Epithelial cell of proximal tubule (primary cell): ENCODE data around the gene REXO1. TPM values are rescaled to one million over a fixed set of nuclear protein-coding genes. Genes with fewer than 3 reads are reported as not detected.

Source experiments
- DNase-seq: peaks from one replicate; pipeline ENCODE4 v3.0.0-alpha.2; 2011; ENCODE audit warnings: low read depth
- H3K4me3 ChIP-seq: 2 replicates; pipeline ENCODE4 v1.5.1; 2011; ENCODE audit warnings: low read depth, mild to moderate bottlenecking, low read length
- CTCF ChIP-seq: conservative IDR thresholded peaks from 2 replicates; pipeline ENCODE4 v1.5.1; 2012; ENCODE audit warnings: low read depth, mild to moderate bottlenecking, low read length
- total RNA-seq: library from RNA; depleted of rRNA; stranded (reverse); fragments of >200 nt; gene quantifications from 2 replicates; pipeline ENCODE4 v1.2.3, GENCODE V29; 2015

REXO1 gene
- total RNA-seq, 1 donor from 2014 or later: 18.4 TPM

- peak; percentile 72 for TF ChIP-seq CTCF
- peak; percentile 78 for DNase-seq
- peak overlapping the region; percentile 75 for H3K4me3 ChIP-seq
Observed at GRCh38 chr19:1812426-1813191, 35.7 kb downstream of the REXO1 start.

DNA sequence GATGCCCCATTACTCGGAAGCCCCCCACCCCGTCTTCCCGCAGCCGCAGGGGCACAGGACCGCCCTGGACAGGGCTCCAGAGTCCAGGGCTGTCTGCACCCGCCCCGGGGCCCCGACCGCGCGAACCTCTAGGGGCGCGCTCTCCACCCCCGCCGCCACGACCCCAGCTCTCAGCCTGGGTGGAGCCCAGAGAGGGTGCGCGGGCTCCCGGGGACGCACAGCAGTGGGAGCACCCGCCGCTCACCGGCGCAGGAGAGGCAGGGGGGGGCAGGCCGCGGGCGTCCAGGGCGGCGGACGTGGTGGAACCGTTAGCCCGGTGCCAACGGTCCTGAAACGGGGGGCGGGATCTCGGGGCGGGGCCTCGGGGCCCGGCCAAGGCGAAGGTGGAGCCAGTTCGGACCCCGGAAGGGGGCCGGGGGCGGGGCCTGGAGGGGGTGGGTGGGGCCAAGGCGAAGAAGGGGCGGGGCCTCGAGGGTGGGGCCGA is 36.3 kb downstream of the REXO1 start, which contains the start of gene ATP8B3:
Gene ATP8B3 (minus strand): TSS at position 335 of the 484 bp plus-strand sequence. CDS start 540 bp downstream, outside the sequence.
- TF ChIP-seq CTCF: peak; percentile 30
- peak within 1 kb of the TSS; percentile 75 for H3K4me3 ChIP-seq
- DNase-seq: no peak

GRCh38 chr19:1811472-1811894 is 36.8 kb downstream of the REXO1 start:
- DNase-seq: no peak
- peak overlapping the region; percentile 75 for H3K4me3 ChIP-seq
- no peak for TF ChIP-seq CTCF

DNA sequence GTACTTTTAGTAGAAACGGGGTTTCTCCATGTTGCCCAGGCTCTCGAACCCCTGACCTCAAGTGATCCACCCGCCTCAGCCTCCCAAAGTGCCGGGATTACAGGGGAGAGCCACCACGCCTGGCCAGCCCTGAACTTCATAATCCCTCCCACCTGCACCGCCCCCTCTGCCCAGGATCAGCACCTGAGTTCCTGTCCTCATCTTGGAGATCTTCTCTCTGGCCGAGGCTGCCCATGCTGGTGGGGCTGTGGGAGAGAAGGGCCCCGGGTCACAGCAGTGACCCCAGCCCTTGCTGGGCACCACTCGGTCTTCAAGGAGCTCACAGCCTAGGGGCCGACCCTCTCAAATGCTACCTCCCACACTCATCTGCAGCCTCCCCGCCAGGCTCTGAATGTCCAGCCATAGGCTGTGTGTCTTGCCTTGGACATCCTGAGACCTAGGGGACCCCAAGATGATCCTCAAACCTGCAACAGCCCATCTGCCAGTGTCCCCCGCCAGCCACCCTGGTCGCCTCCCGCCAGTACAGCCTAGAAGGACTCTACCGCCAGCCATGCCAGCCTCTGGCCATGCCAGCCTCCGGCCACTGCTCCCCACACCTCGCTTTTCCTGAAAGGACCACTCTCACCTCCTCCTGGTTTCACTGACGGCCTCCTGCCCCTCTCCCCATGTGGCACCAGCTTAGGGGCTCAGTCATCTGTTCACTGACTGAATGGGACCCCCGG is 37.7 kb downstream of the REXO1 start:
- no peak for TF ChIP-seq CTCF
- no peak overlapping the region for H3K4me3 ChIP-seq
- no peak for DNase-seq

DNA sequence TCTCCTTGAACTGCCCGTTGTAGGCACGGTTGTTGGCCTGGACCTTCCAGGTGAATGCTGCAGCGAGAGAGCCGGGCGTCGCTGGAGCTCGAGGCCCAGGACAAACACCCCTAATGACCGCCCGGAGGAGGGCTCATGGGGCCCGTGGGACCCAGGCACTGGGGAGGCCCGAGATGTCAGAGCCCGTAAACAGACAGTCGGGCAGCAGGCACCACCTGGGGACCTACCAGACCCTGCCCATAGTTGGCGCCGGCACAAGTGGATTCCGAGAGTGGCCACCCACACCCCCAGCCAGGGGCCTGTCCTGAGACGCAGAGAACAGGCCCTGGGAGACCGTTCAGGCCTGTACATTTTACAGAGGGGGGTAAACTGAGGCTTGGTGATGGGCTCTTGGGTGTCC is 38.6 kb downstream of the REXO1 start:
- no peak for DNase-seq
- H3K4me3 ChIP-seq: no peak overlapping the region
- no peak for TF ChIP-seq CTCF

DNA sequence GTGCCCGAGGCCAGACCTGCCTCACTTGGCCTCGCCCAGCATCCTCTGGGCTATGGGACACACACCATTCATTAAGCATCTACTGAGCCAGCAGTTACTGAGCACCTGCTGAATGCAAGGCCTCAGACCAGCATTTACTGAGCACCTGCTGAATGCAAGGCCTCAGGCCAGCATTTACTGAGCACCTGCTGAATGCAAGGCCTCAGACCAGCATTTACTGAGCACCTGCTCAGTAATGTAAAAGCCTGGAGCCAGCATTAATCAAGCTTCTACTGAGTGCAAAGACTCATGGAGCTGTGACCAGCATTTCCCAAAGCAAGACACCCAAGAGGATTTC is 39.9 kb downstream of the REXO1 start:
- H3K4me3 ChIP-seq: no peak overlapping the region
- DNase-seq: no peak
- no peak for TF ChIP-seq CTCF
